Left lung (tissue), 10 donors: ENCODE results near the gene ABHD15. TPM values are rescaled to one million over a fixed set of nuclear protein-coding genes. Genes with fewer than 3 reads are reported as not detected.

Experiments used
- ATAC-seq: fragments of 200-7000 bp; cut with Tn5 transposase; one replicate; pipeline ENCODE4 v1.9.1; 2020; ENCODE audit warnings: moderate library complexity
- DNase-seq, 4 donors: peaks; one replicate each; pipeline ENCODE4 v3.0.0-alpha.2; 2013 to 2020
- H3K27ac ChIP-seq, 2 donors: fragments of 200-600 bp; sonication (generic) in 1 of 2; one replicate each; pipeline versions ENCODE4 v1.5.0 to v1.8.0; 2020 to 2021
- H3K27me3 ChIP-seq, 2 donors: fragments of 200-600 bp; sonication (generic) in 1 of 2; one replicate each; pipeline versions ENCODE4 v1.5.0 to v1.8.0; 2020 to 2021
- H3K36me3 ChIP-seq, 2 donors: fragments of 200-600 bp; sonication (generic) in 1 of 2; one replicate each; pipeline versions ENCODE4 v1.5.0 to v1.8.0; 2020 to 2021
- H3K4me1 ChIP-seq, 2 donors: fragments of 200-600 bp; one replicate each; pipeline ENCODE4 v1.8.0; 2021
- H3K4me3 ChIP-seq, 2 donors: fragments of 200-600 bp; sonication (generic) in 1 of 2; one replicate each; pipeline versions ENCODE4 v1.5.0 to v1.8.0; 2020 to 2021; ENCODE audit warnings: mild to moderate bottlenecking in 1 of 2
- H3K9me3 ChIP-seq, 2 donors: fragments of 200-600 bp; sonication (generic) in 1 of 2; one replicate each; pipeline versions ENCODE4 v1.5.0 to v1.8.0; 2020 to 2021
- intact Hi-C, 2 donors: fragments of 100-400 bp; cut with DNase I; formaldehyde crosslinking; loops; one replicate each; pipeline versions ENCODE4 v1.11.2 to v1.14.2; 2022
- polyA plus RNA-seq, 6 donors: library from polyadenylated mRNA; unstranded; fragments of 120-200 nt; gene quantifications; one replicate each; pipeline ENCODE4 v1.2.1, GENCODE V29; 2013; ENCODE audit not compliant: insufficient read length in 6 of 6
- total RNA-seq, 2 donors: library from RNA; stranded (reverse); fragmentation: NEBNext Ultra II Directional; extraction: Animal tissue kit (Norgen Biotek cat#: 25700); gene quantifications; one replicate each; pipeline ENCODE4 v1.2.1, GENCODE V29; 2021
- TF ChIP-seq, protein P1 (sequence below), 2 donors: fragments of 200-600 bp; sonication (generic) in 1 of 2; IDR thresholded peaks; one replicate each; pipeline versions ENCODE4 v1.5.0 to v1.8.0; 2021; ENCODE audit warnings: antibody characterized with exemption in 2 of 2
- donor health status: DM: no; HTN: yes; CAD: no.
- donor health status: DM: no; HTN: no; CAD: no.

The ABHD15 gene
- total and polyA plus RNA-seq, 8 donors, result 3.0 to 11.3 (median 4.0) TPM

DNA sequence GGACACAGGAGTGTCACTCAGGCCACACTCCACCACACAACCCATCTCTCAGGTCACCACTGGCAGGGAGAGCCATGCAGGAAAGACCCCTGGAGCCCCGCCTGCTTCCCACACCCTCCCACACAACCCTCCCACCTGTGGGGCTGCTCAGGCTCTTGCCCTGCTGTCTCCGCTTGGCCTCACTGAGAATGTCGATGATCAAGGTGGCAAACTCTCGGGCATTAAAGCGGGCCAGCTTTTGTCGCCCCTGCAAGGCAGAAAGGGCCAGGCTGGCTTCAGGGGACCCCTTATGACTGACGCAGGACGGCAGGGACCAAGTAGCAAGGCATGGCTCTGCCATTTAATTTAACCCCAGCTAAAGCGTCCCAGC is 10.1 kb upstream of the ABHD15 start:
- DNase-seq, result no peak
- intact Hi-C loops, result no loop called here
- H3K27ac ChIP-seq, result no peak overlapping the region
- peaks cover 0 to 82% of the 10 kb centered on the region in 2 donors for H3K36me3 ChIP-seq
- H3K4me1 ChIP-seq, result peaks cover 5 to 26% of the 10 kb centered on the region in 2 donors
- TF ChIP-seq, protein P1, sequence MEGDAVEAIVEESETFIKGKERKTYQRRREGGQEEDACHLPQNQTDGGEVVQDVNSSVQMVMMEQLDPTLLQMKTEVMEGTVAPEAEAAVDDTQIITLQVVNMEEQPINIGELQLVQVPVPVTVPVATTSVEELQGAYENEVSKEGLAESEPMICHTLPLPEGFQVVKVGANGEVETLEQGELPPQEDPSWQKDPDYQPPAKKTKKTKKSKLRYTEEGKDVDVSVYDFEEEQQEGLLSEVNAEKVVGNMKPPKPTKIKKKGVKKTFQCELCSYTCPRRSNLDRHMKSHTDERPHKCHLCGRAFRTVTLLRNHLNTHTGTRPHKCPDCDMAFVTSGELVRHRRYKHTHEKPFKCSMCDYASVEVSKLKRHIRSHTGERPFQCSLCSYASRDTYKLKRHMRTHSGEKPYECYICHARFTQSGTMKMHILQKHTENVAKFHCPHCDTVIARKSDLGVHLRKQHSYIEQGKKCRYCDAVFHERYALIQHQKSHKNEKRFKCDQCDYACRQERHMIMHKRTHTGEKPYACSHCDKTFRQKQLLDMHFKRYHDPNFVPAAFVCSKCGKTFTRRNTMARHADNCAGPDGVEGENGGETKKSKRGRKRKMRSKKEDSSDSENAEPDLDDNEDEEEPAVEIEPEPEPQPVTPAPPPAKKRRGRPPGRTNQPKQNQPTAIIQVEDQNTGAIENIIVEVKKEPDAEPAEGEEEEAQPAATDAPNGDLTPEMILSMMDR (IDR thresholded peaks at IDR 0.05), result no peak
- ATAC-seq, result no peak
- H3K9me3 ChIP-seq, result no peaks in the 10 kb centered on the region
- H3K27me3 ChIP-seq, result no peaks in the 10 kb centered on the region
- no peak overlapping the region for H3K4me3 ChIP-seq

DNA sequence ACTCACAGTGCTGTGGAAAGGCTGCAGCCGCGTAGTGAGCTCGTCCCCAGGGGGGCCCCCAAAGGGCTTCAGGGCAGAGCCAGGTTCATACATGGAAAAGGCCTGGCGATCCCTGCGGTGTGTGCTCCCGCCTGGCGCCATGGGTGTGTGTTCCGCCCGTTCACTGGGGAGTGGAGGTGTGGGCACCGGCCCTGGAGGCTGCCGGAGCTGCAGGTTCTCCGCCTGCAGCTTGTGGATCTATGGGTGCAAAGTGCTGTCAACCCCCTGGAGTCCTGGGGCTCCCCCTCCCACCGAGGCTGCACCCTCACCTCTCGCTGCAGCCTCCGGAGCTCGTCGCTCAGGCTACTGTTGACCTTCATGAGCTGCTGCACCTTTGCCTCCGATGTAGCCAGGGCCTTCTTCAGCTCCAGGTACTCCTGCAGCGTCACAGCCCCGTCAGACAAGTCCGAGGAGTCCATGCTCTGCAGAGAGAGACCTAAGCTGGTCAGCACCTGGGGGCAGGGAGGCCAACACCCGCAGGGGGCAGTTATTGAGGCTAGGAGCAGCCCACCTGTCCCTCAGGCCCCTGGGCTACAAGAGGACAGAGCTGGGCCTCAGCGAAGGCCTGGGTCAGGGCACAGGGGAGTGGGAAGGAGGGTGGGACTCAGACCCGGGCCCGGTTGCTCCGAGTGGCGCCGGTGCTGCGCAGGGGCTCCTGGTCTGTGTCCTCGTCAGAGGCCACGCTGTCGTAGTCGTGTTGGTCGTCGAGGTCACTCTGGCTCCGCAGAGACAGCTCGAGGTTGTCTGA is 9.6 kb upstream of the ABHD15 start:
- H3K9me3 ChIP-seq, result no peaks in the 10 kb centered on the region
- peaks cover 6 to 29% of the 10 kb centered on the region in 2 donors for H3K4me1 ChIP-seq
- ATAC-seq, result no peak
- intact Hi-C loops, result no loop called here
- no peak overlapping the region for H3K27ac ChIP-seq
- no peaks in the 10 kb centered on the region for H3K27me3 ChIP-seq
- DNase-seq, result peak in 1 of 4 donors; percentile 73
- no peak overlapping the region for H3K4me3 ChIP-seq
- TF ChIP-seq, protein P1 (IDR thresholded peaks at IDR 0.05), result no peak
- H3K36me3 ChIP-seq, result peaks cover 0 to 77% of the 10 kb centered on the region in 2 donors

DNA sequence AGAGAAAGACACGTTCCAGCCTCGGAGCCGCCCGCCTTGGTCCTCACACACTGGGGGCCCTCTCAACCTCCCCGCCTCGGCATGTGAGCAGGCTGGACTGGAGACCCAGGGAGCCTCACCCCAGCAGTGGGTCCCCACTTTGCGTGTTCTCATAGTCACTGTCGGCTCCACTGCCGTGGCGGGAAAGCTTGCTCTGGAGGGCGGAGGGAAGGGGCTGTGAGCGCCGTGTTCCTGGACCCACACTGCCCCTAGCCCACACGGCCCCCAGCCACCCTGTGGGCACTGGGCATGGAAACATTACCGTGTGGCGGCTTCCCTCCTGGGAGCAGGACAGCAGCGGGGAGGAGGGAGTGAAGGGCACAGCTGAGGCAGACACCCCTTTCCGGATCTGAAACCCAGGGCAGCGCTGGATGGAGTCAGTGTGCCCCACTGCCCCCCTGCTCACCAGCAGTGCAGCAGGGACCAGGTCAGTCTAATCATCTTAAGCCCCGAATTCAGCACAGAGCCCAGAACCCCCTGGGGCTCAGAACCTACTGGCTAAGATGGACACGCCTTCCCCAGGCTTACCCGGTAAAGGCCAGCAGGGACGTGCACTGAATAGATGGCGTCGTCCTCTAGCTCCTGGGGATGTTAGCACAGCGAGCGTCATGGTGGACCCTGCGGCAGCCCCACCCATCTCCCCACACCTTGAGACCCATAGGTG is 8.8 kb upstream of the ABHD15 start:
- ATAC-seq (no peak), DNase-seq (peak in 1 of 4 donors; percentile 67)
- TF ChIP-seq, protein P1 (IDR thresholded peaks at IDR 0.05), result no peak
- intact Hi-C loops, result no loop called here
- Histone ChIP-seq H3K9me3 (no peaks in the 10 kb centered on the region), H3K27me3 (no peaks in the 10 kb centered on the region), H3K4me3 (no peak overlapping the region), H3K27ac (no peak overlapping the region), H3K4me1 (peaks cover 6 to 27% of the 10 kb centered on the region in 2 donors), H3K36me3 (peaks cover 0 to 70% of the 10 kb centered on the region in 2 donors)

DNA sequence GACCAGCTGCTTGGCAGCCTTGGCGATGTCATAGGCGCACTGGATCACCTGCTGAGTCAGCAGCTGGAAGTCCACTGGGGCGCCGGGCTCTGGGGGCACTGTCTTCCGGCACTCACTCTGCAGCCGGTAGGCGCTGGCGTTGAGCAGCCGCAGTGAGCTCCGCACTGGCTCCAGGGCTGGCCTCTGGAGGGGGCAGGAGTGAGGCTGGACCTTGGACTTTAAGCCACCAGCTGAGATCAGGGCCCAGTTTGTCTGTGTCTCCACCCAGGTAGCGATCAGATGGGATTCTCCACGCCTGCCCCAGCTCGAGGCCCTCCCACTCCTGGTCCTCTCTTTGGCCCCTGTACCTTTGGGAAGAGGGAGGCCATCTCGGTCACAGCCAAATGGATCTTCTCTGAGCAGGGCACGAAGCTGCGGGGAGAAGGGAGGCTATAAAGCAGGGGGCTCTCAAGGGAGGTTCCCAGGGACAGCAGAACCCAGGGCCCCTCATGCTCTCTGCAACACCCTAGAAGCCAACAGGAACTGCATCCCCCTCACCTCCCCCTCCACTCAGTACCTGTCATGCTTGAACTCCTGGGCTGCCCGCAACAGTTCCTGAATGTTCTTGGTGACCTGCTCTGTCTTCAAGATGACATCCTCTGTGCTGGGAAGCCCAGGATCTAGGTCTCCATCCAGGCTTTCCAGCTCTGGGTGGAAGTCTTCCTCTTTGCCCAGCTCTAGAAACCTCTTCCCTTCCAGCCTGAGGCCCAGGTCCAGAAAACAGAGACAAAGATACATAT is 8.1 kb upstream of the ABHD15 start:
- Histone ChIP-seq H3K9me3 (no peaks in the 10 kb centered on the region), H3K4me3 (no peak overlapping the region), H3K36me3 (peaks cover 0 to 69% of the 10 kb centered on the region in 2 donors), H3K4me1 (peaks cover 6 to 20% of the 10 kb centered on the region in 2 donors), H3K27me3 (no peaks in the 10 kb centered on the region), H3K27ac (no peak overlapping the region)
- TF ChIP-seq, protein P1 (IDR thresholded peaks at IDR 0.05), result no peak
- DNase-seq (peak in 1 of 4 donors; percentile 75), ATAC-seq (no peak)
- intact Hi-C loops, result no loop called here
